Activated naive CD8-positive, alpha-beta T cell treated with anti-CD3 and anti-CD28 coated beads, Interleukin-2, amount 50 U/mL, for 24 hours (primary cell): ENCODE data around the gene GGCX.
A peak's percentile ranks its signal among the peaks of the same experiment; 100 is the strongest.
"Not testable (repeated sequence)": the region's sequence is repeated elsewhere in the genome, so short reads cannot be mapped to it uniquely, and the experiment has no call there.

ENCODE experiments used
- ATAC-seq: fragments of 150-1000 bp; cut with Tn5 transposase; one replicate; pipeline ENCODE4 v1.10.0; 2021
- DNase-seq: peaks from one replicate; pipeline ENCODE4 v3.0.0; 2021
- H3K27ac Mint-ChIP-seq: one replicate; pipeline ENCODE4 v1.8.0; 2021; ENCODE audit warnings: mild to moderate bottlenecking, mixed read lengths
- H3K27me3 Mint-ChIP-seq: one replicate; pipeline ENCODE4 v1.8.0; 2021; ENCODE audit warnings: mixed read lengths
- H3K36me3 Mint-ChIP-seq: one replicate; pipeline ENCODE4 v1.8.0; 2021; ENCODE audit warnings: low read depth, mixed read lengths
- H3K4me1 Mint-ChIP-seq: one replicate; pipeline ENCODE4 v1.8.0; 2021; ENCODE audit warnings: mixed read lengths
- H3K4me3 Mint-ChIP-seq: one replicate; pipeline ENCODE4 v1.8.0; 2021; ENCODE audit warnings: mild to moderate bottlenecking, moderate library complexity, mixed read lengths
- H3K9me3 Mint-ChIP-seq: one replicate; pipeline ENCODE4 v1.8.0; 2021; ENCODE audit warnings: mixed read lengths

Gene GGCX

GRCh38 chr2:85561280-85562212 lies at the start of gene GGCX:
GGCX (minus strand) TSS chr2:85561493; CDS start chr2:85561428, 65 bp downstream.
- peak; percentile 97 for DNase-seq
- H3K27ac Mint-ChIP-seq, result peak within 1 kb of the TSS; percentile 94
- no peaks in the 10 kb centered on the region for H3K9me3 Mint-ChIP-seq
- H3K4me3 Mint-ChIP-seq, result peak within 1 kb of the TSS; percentile 94
- H3K36me3 Mint-ChIP-seq, result peaks cover 7% of the 10 kb centered on the region
- H3K27me3 Mint-ChIP-seq, result no peaks in the 10 kb centered on the region
- ATAC-seq, result peak; percentile 96
- H3K4me1 Mint-ChIP-seq, result peaks cover 43% of the 10 kb centered on the region

- peaks cover 12% of the 10 kb centered on the region for H3K36me3 Mint-ChIP-seq
- H3K4me1 Mint-ChIP-seq, result peaks cover 39% of the 10 kb centered on the region
- H3K9me3 Mint-ChIP-seq, result no peaks in the 10 kb centered on the region
- no peaks in the 10 kb centered on the region for H3K27me3 Mint-ChIP-seq
- no peak overlapping the region for H3K27ac Mint-ChIP-seq
- ATAC-seq (no peak), DNase-seq (no peak)
- H3K4me3 Mint-ChIP-seq, result no peak overlapping the region
Observed at GRCh38 chr2:85607268-85608215, 46.2 kb upstream of the GGCX start.

GRCh38 chr2:85606116-85606455 lies 44.8 kb upstream of the GGCX start:
- Mint-ChIP-seq H3K4me3 (no peak overlapping the region), H3K9me3 (no peaks in the 10 kb centered on the region), H3K36me3 (peaks cover 12% of the 10 kb centered on the region), H3K4me1 (peaks cover 36% of the 10 kb centered on the region), H3K27ac (no peak overlapping the region), H3K27me3 (no peaks in the 10 kb centered on the region)
- DNase-seq, result no peak
- no peak for ATAC-seq

DNA sequence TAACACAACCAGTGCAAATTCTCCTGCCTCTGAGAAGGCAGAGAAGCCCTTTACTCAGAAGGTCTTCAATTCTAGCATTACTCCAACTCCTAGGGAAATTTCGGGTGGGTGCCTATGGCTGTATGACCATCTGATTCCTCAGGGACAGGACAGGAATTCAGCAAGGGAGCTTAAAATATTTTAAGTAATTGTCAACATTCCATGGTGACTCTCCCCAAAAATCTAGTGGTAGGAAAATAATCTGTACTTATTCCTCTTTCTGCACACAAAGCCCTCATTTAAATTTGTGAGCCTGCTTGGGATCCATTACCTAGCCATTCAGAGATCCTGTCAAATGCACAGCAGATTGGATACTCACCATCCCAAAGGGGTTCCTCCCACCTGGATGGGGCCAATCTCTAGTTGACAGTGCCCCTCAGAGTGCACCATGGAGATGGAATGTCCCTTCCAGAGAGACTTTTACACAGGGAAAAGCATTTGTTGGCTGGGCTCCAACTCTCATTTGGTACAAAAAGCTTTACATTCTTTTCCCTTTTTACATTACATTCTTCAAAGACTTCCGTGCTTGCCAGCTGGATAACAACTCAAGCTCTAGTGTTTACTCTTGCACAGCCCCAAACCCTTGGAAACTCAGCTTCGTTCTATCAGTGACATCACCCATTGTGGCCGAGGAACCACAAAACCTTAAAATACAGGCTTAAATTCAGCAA lies 44.3 kb upstream of the GGCX start:
- H3K27ac Mint-ChIP-seq, result no peak overlapping the region
- peaks cover 12% of the 10 kb centered on the region for H3K36me3 Mint-ChIP-seq
- peaks cover 36% of the 10 kb centered on the region for H3K4me1 Mint-ChIP-seq

DNA sequence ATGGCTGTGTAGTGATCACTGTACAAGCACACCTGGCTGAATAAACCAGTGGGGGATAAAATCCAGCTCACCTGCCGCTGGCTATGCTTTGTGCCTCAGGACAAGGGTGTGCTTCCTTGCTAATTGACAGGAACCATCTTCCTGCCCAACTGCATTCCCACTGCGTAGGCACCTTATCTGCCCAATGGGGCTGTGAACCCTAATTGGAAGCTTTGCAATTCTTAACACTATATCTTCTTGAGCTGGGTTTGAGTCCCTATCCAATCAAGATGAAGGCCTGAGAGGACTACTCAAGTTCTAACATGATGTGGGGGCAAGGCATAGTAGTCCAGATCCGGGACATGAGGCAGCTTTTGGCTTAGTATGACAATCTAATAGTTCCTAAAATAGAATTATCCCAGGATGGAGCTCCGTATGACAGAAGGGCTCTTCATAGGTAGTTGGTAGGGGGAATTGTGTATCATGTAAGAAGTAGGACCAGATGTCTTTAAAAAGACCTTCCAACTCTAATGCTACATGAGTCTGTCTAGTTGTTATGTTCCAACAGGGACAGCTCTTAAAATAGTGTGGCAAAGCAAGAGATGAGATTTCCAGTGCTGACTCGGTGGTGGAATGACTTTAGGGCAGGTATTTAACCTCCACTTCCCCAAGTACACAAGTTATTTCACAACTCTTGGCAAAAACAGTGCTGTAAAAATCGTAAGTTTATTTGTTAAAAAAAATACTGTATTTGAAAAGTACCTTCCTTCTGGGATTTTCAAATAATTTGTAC lies 43.5 kb upstream of the GGCX start:
- DNase-seq, result no peak
- no peaks in the 10 kb centered on the region for H3K27me3 Mint-ChIP-seq
- peaks cover 9% of the 10 kb centered on the region for H3K36me3 Mint-ChIP-seq
- no peak overlapping the region for H3K4me3 Mint-ChIP-seq
- peaks cover 29% of the 10 kb centered on the region for H3K4me1 Mint-ChIP-seq
- no peak for ATAC-seq
- no peak overlapping the region for H3K27ac Mint-ChIP-seq
- H3K9me3 Mint-ChIP-seq, result no peaks in the 10 kb centered on the region

More for the DNA sequence above, 44.3 kb upstream of the GGCX start:
- ATAC-seq, result no peak
- Mint-ChIP-seq H3K9me3 (no peaks in the 10 kb centered on the region), H3K27me3 (no peaks in the 10 kb centered on the region), H3K4me3 (no peak overlapping the region)
- no peak for DNase-seq

DNA sequence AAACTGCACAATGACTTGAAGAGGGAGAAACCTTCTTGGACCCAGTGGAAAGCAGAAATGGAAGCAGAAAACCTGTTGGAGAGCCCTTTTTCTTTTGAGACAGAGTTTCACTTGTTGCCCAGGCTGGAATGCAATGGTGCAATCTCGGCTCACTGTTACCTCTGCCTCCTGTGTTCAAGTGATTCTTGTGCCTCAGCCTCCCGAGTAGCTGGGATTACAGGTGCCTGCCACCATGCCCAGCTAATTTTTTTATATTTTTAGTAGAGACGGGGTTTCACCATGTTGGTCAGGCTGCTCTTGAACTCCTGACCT lies 42.8 kb upstream of the GGCX start:
- peak overlapping the region; percentile 91 for H3K4me3 Mint-ChIP-seq
- peak overlapping the region; percentile 27 for H3K27ac Mint-ChIP-seq
- H3K27me3 Mint-ChIP-seq, H3K36me3 Mint-ChIP-seq, ATAC-seq, H3K9me3 Mint-ChIP-seq, DNase-seq: not testable (repeated sequence)
- peaks cover 28% of the 10 kb centered on the region for H3K4me1 Mint-ChIP-seq

GRCh38 chr2:85602476-85603234 lies 41.4 kb upstream of the GGCX start, which contains the start of gene TMEM150A:
TMEM150A (minus strand) TSS chr2:85602698; CDS start chr2:85601948, 750 bp downstream.
- Mint-ChIP-seq H3K27me3 (no peaks in the 10 kb centered on the region), H3K9me3 (no peaks in the 10 kb centered on the region), H3K27ac (peak within 1 kb of the TSS; percentile 70), H3K36me3 (peaks cover 4% of the 10 kb centered on the region), H3K4me3 (peak within 1 kb of the TSS; percentile 91), H3K4me1 (peaks cover 30% of the 10 kb centered on the region)
- DNase-seq (peak; percentile 90), ATAC-seq (peak; percentile 94)

DNA sequence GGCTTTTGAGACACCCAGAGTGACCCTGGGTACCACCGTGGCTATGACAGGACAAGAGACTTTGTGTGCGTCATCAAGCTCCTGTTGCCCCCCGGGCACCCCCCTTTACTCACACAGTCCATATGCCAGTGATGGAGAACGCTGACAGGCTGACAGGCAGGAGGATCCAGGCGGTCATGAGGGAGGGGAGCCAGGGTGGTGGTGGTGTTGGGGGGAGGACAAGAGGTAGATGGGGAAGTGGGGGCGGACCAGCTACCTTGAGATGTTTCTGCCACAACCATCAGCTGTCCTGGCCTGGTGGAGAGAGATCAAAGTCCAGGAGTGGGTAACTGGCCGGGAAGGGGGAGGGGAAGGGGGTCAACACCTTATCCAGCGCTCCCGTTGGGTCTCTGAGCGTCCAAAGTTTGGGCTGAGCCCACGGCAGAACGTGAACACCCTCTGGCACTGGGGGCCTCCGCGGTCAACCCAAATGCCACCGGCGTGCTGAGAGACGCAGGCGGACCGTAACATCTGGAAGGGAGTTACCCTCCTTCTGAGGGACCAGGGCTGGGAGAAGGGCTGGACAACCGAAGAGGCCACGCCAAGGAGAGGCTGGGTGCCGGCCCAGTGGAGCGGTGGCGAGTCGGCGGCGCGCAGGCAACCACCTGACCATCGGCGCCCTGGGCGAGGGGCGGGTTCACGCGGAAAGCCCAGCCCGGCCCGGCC lies 40.6 kb upstream of the GGCX start:
- no peaks in the 10 kb centered on the region for H3K27me3 Mint-ChIP-seq
- peak; percentile 1 for ATAC-seq
- H3K4me3 Mint-ChIP-seq, result peak overlapping the region; percentile 73
- peaks cover 5% of the 10 kb centered on the region for H3K36me3 Mint-ChIP-seq
- H3K4me1 Mint-ChIP-seq, result peaks cover 32% of the 10 kb centered on the region
- peak overlapping the region; percentile 70 for H3K27ac Mint-ChIP-seq
- no peaks in the 10 kb centered on the region for H3K9me3 Mint-ChIP-seq
- DNase-seq, result no peak

GRCh38 chr2:85600951-85601770 lies 39.9 kb upstream of the GGCX start:
- H3K9me3 Mint-ChIP-seq, result no peaks in the 10 kb centered on the region

GRCh38 chr2:85600235-85600575 lies 38.9 kb upstream of the GGCX start:
- Mint-ChIP-seq H3K36me3 (peaks cover 9% of the 10 kb centered on the region), H3K27me3 (no peaks in the 10 kb centered on the region), H3K9me3 (no peaks in the 10 kb centered on the region), H3K4me3 (no peak overlapping the region), H3K4me1 (peaks cover 49% of the 10 kb centered on the region), H3K27ac (no peak overlapping the region)
- DNase-seq (no peak), ATAC-seq (no peak)

More at GRCh38 chr2:85600951-85601770, 39.9 kb upstream of the GGCX start:
- Mint-ChIP-seq H3K4me1 (peaks cover 40% of the 10 kb centered on the region), H3K36me3 (peaks cover 5% of the 10 kb centered on the region), H3K4me3 (peak overlapping the region; percentile 73), H3K27ac (peak overlapping the region; percentile 70), H3K27me3 (no peaks in the 10 kb centered on the region)
- no peak for ATAC-seq
- no peak for DNase-seq

DNA sequence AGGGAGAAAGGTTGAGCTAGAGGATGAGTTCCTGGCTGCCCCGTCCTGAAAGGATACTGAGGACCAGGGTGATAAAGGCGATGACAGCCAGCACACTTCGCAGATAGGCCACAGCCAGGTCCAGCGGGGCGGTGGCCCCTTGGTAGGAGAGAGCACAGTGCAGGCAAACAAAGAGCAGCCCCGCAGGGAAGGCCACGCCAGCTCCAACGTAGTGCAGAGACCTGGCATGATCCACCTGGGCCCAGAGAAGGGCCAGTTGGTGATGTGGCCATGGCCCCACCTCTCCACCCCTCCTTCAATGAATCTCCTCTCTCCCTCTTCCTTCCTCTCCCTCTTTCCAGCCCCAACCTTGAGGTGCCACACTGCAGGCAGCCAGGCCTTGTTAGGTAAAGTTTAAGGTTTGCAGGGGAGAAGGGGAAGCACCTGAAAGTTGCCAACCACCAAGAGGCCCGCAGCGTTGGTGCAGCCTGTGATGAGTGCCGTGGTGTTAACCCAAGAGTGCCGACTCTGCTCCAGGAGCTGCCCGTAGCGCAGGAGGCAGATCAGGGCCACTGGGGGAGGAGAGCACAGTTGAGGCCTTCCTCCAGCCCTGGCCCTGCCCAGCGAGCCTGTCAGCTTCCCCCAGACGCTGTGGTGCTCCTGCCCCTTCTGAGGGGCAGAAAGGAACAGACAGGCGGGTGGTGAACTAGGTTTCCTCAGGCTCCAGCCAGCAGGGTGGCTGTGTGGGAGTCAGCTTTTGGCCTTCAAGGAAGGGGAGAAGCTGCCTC lies 38.4 kb upstream of the GGCX start:
- ATAC-seq, result no peak
- H3K27me3 Mint-ChIP-seq, result no peaks in the 10 kb centered on the region
- H3K4me3 Mint-ChIP-seq, result no peak overlapping the region
- no peak overlapping the region for H3K27ac Mint-ChIP-seq
- no peak for DNase-seq
- no peaks in the 10 kb centered on the region for H3K9me3 Mint-ChIP-seq
- peaks cover 51% of the 10 kb centered on the region for H3K4me1 Mint-ChIP-seq
- H3K36me3 Mint-ChIP-seq, result peaks cover 9% of the 10 kb centered on the region
